Activated T-cell treated with anti-CD3 and anti-CD28 coated beads for 4 hours (primary cell): ENCODE measurements around the gene SPRTN.
A peak's percentile ranks its signal among the peaks of the same experiment; 100 is the strongest.
"Not testable (repeated sequence)": the region's sequence is repeated elsewhere in the genome, so short reads cannot be mapped to it uniquely, and the experiment has no call there.

ENCODE experiments used
- DNase-seq: peaks from one replicate; pipeline ENCODE4 v3.0.0-alpha.2; 2020

Gene SPRTN

GRCh38 chr1:231337043-231337471, 1.0 kb upstream of the SPRTN start:
- DNase-seq: no peak

GRCh38 chr1:231337472-231338269, 422 bp upstream of the SPRTN start, which contains the start of gene EXOC8:
EXOC8 (minus strand) TSS chr1:231337852; CDS start chr1:231337745, 107 bp downstream.
- DNase-seq: peak; percentile 99

GRCh38 chr1:231340328-231341013, 2.4 kb downstream of the SPRTN start:
- no peak for DNase-seq

DNA sequence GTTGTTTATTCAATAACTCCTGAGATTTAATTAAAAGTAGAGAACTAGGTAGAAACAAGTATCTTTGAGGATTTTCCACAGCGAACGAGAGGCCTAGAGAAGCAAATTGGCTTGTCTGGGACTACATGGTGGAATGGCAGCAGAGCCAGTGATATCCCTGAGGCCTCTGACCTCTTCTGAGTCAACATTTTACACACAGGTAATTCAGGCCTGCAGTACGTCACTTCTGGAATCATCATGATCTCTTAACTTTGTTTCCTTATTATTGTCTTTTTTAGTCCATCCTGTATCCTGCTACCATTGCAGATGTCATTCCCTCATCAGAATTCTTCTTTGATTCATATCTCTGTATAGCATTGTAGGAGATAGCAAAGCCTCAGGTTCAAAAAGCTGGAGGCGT, 9.9 kb downstream of the SPRTN start:
- no peak for DNase-seq

- DNase-seq: no peak
These were observed 10.3 kb downstream of the SPRTN start for GRCh38 chr1:231348442-231348841.

- not testable (repeated sequence) for DNase-seq
These were observed 10.8 kb downstream of the SPRTN start for GRCh38 chr1:231348856-231349255.

DNA sequence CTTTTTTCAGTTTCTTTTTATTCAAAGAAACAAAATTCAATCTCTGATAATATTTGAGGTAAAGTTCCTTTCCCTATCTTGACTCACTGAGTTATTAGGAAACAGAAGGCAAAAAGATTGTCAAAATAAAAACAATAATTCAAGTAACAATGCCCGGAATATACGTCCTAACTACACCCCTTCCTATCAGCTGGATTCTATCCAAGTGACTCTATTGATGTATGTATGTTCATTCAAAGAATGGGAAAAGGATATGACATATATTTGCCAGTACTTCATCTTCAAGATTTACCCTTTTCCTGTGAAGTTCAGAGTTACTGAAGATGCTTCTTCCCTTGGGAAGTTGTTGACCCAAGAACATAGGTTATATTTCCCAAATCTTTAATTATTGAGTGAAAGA, 13.7 kb downstream of the SPRTN start:
- no peak for DNase-seq

DNA sequence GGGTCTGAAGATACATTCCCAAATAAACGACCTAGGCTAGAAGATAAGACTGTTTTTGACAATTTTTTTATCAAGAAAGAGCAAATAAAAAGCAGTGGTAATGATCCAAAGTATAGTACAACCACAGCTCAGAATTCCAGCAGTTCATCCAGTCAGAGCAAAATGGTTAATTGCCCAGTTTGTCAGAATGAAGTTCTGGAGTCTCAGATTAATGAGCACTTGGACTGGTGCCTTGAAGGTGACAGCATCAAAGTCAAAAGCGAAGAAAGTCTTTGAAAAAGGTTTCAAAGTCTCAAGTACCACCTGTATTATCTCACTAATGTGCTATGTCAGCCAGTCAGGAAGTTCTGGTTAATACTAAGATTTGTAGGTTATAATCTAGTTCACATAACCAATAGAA, 15.0 kb downstream of the SPRTN start:
- no peak for DNase-seq

DNA sequence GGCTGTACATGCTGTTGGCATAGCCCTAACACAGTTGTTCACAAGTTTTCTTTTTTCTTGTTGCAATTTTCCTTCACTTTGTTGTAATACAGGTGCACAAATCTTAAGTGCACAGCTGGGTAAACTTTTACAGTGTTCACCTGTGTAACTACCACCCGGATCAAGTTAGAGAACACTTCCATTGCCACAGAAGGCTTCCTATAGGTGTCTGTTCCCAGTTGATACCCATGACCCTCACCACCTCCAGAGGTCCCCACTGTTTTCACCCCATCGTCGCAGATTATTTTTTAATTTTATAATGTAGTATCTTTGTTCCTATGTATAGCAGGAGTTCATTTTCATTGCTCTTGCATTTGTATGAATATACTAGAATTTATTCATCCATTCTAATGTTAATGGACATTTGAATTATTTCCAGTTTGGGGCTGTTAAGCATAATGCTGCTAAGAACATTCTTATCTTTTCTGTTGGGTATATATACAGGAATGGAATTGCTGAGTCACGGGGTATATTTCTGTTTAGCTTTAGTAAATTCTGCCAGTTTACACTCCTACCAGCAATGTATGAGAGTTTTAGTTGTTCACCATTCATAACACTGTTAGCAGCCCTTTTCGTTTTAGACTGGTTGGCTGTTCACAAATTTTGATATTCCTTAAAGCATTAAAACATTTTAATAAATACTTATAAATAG, 16.4 kb downstream of the SPRTN start:
- no peak for DNase-seq

GRCh38 chr1:231355171-231355570, 17.1 kb downstream of the SPRTN start:
- DNase-seq: no peak

GRCh38 chr1:231357187-231357772, 19.2 kb downstream of the SPRTN start:
- no peak for DNase-seq

DNA sequence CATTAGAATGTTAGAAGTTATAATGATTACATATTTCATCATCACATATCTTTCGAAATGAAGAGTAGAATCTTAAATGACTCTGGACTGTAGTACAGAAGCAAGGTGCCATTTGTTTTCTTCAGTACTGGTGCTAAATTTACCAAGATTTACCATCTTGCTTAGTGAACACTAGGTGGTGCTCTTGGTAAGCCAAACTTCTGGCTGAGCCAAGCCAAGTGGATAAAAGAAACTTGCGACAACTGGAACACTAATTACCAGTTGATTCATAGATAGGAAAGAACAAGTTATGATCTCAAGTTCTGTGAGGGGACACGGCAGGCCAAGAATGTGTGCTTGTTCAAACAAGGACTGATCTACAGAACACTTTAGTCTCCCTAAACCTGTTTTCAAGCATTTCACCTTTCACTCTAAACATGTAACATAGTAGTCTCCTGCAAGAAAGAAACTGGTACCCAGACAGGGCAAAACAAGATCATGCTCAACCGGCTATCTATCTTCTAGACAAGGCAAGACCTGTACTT, 19.8 kb downstream of the SPRTN start:
- DNase-seq: no peak

DNA sequence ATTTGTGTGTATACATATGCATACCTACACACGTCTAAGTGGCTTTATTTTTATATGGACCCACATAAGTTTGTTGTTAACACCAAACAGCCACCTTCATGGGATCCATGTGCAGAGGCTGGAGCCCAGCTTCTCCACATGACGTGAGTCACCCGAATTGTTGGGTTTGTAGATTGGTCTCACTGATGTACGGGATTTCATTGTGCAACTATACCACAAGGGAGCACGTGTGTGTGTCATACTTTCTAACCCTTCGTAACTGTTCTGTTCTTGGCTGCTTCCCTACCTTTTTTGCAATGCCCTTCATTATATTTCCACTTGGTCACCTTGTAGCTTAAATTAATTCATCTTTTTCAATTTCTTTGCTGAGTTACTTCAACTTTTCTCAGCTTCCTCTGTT, 21.0 kb downstream of the SPRTN start:
- DNase-seq: no peak

DNA sequence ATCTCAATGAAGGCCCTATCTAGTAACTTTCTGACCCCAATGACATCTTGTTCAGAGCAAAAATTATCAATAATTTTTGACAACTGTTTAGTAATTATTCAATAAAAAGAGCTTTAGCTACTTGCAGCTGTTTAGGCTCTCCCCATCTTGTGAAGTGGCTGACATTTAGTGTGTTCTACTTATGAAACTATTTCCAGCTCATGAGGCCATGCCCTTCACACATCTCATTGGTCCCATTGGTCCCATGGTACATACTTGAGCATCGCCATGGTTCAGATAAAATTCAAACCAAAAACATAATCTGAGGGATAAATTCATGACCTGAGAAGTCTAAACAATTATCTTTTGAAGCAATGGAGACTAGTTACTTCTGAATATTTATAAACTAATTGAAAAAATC, 24.2 kb downstream of the SPRTN start:
- DNase-seq: no peak

- DNase-seq: no peak
These were observed 25.5 kb downstream of the SPRTN start for GRCh38 chr1:231363624-231364023.

- no peak for DNase-seq
These were observed 26.1 kb downstream of the SPRTN start for GRCh38 chr1:231364192-231364591.

GRCh38 chr1:231369282-231369681, 31.2 kb downstream of the SPRTN start:
- no peak for DNase-seq

DNA sequence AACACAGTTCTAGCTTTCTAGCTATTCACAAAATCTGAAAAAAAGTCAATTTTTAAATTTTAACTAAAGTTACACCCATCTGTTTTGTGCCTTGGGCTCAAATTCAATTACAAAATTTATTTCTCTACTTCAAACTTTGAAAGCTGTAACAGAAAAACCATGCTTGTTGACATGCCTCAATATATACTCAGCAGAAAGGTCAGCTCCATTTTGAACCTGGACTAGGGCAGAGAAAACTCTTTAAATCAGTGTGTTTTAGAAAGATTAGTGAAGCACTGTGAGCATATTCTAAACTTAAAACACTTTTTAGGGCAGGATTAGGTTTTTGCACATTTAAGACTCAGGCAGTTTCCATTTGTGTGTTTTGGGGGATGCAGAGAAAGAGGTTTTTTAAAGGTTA, 34.4 kb downstream of the SPRTN start:
- DNase-seq: no peak

GRCh38 chr1:231374394-231374793, 36.3 kb downstream of the SPRTN start:
- no peak for DNase-seq

GRCh38 chr1:231376101-231376500, 38.0 kb downstream of the SPRTN start:
- no peak for DNase-seq

GRCh38 chr1:231376875-231377549, 38.9 kb downstream of the SPRTN start:
- DNase-seq: no peak

DNA sequence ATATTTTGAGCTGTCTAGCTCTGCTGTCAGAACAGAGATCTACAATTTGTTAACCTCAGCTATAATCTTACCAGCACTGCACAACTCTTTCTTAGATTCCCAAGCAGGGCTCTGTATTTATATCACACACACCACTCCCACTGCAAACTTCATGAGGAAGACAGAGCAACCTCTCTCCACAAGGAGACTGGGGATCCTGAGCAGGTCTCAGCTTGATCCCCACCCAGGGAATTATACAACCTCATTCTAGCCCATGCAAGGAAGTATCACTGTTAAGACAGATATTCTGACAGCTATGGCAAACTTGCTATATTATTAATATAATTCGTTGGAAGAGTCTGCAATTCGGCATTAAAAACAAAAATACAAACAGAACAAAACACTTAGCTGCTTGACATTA, 43.6 kb downstream of the SPRTN start:
- DNase-seq: no peak

- no peak for DNase-seq
These were observed 44.3 kb downstream of the SPRTN start for GRCh38 chr1:231382426-231382825.
